Fibroblast of mammary gland (primary cell): Measurements from ENCODE around the gene LAMTOR3.

Source experiments
- DNase-seq: peaks from one replicate; pipeline ENCODE4 v3.0.0-alpha.2; 2010; ENCODE audit warnings: low read depth
- H3K4me3 ChIP-seq: 2 replicates; pipeline ENCODE4 v1.5.1; 2011; ENCODE audit warnings: low read depth, mild to moderate bottlenecking, low read length, moderate library complexity; ENCODE audit not compliant: control insufficient read depth
- CTCF ChIP-seq: conservative IDR thresholded peaks from 2 replicates; pipeline ENCODE4 v1.5.1; 2011; ENCODE audit warnings: low read depth, low read length, inconsistent platforms; ENCODE audit not compliant: control insufficient read depth, insufficient read depth

The LAMTOR3 gene

DNA sequence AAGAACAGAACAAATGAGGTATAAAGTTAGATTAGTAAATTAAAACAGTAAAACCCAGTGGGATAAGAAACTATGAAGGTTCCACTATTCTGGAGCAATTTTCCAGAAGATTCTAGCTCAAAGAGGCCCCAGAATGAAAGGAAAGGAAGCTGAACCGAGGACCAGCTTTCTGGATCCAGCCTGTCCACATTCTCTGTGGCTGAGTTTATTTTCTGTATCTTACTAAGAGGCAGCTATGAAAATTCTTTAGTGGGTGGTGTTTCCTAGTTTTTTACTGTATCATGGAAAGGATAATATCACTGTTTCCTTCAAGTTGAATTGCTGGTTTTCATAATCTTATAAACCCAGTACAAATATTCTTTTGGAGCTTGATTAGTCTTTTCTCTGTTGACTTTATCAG is 65.8 kb downstream of the LAMTOR3 start:
- no peak for DNase-seq
- TF ChIP-seq CTCF = no peak
- no peak overlapping the region for H3K4me3 ChIP-seq
